Mammary epithelial cell (primary cell): Measurements from ENCODE around the gene AHCYL1.

ENCODE experiments used
- CTCF ChIP-seq, 2 donors: IDR thresholded peaks in 1 of 2; conservative IDR thresholded peaks in 1 of 2; 2 replicates each; pipeline ENCODE4 v1.5.1; 2011 to 2012; ENCODE audit warnings: inconsistent platforms in 2 of 2, low read length in 2 of 2, mild to moderate bottlenecking in 2 of 2, control low read depth in 1 of 2, low read depth in 1 of 2; ENCODE audit not compliant: insufficient read depth in 1 of 2; ENCODE audit errors: extremely low read depth in 1 of 2
- EZH2 ChIP-seq: IDR thresholded peaks from 2 replicates; pipeline ENCODE4 v1.6.1; 2012; ENCODE audit warnings: low read length, inconsistent platforms, borderline replicate concordance

- TF ChIP-seq CTCF (conservative IDR thresholded peaks at IDR 0.05 in 1 of 2, IDR thresholded peaks at IDR 0.05 in 1 of 2; ENCODE audit: extremely low read depth in 1 of 2, insufficient read depth in 1 of 2, low read depth in 1 of 2, low read length in 2 of 2) (no peak), EZH2 (no peak)
Measured at GRCh38 chr1:110005971-110006370, 21.4 kb downstream of the AHCYL1 start.
